Activated naive CD4-positive, alpha-beta T cell treated with anti-CD3 and anti-CD28 coated beads, Interleukin-2, amount 50 U/mL, for 24 hours (primary cell): ENCODE data around the gene KCNJ6.
"Not testable (repeated sequence)": the region's sequence is repeated elsewhere in the genome, so short reads cannot be mapped to it uniquely, and the experiment has no call there.

Experiments
- H3K27ac Mint-ChIP-seq: one replicate; pipeline ENCODE4 v1.8.0; 2021; ENCODE audit warnings: mild to moderate bottlenecking, mixed read lengths
- H3K27me3 Mint-ChIP-seq: one replicate; pipeline ENCODE4 v1.8.0; 2021; ENCODE audit warnings: mixed read lengths
- H3K36me3 Mint-ChIP-seq: one replicate; pipeline ENCODE4 v1.8.0; 2021; ENCODE audit warnings: mixed read lengths
- H3K4me1 Mint-ChIP-seq: one replicate; pipeline ENCODE4 v1.8.0; 2021; ENCODE audit warnings: mixed read lengths
- H3K4me3 Mint-ChIP-seq: one replicate; pipeline ENCODE4 v1.8.0; 2021; ENCODE audit warnings: mild to moderate bottlenecking, mixed read lengths
- H3K9me3 Mint-ChIP-seq: one replicate; pipeline ENCODE4 v1.8.0; 2021; ENCODE audit warnings: mixed read lengths

The KCNJ6 gene

GRCh38 chr21:37762606-37763005 lies 153.7 kb downstream of the KCNJ6 start:
- Mint-ChIP-seq H3K36me3 (no peaks in the 10 kb centered on the region), H3K4me3 (no peak overlapping the region), H3K4me1 (no peaks in the 10 kb centered on the region), H3K9me3 (no peaks in the 10 kb centered on the region), H3K27ac (no peak overlapping the region), H3K27me3 (peaks cover 2% of the 10 kb centered on the region)

GRCh38 chr21:37761406-37761805 lies 154.9 kb downstream of the KCNJ6 start:
- not testable (repeated sequence) for H3K9me3 Mint-ChIP-seq, H3K4me1 Mint-ChIP-seq, H3K36me3 Mint-ChIP-seq, H3K4me3 Mint-ChIP-seq, H3K27me3 Mint-ChIP-seq, H3K27ac Mint-ChIP-seq

GRCh38 chr21:37759777-37760176 lies 156.5 kb downstream of the KCNJ6 start:
- H3K9me3 Mint-ChIP-seq: no peaks in the 10 kb centered on the region
- no peak overlapping the region for H3K27ac Mint-ChIP-seq
- H3K4me3 Mint-ChIP-seq: no peak overlapping the region
- H3K27me3 Mint-ChIP-seq: peaks cover 2% of the 10 kb centered on the region
- no peaks in the 10 kb centered on the region for H3K36me3 Mint-ChIP-seq
- no peaks in the 10 kb centered on the region for H3K4me1 Mint-ChIP-seq

GRCh38 chr21:37758982-37759381 lies 157.3 kb downstream of the KCNJ6 start:
- Mint-ChIP-seq H3K27me3 (peaks cover 2% of the 10 kb centered on the region), H3K27ac (no peak overlapping the region), H3K9me3 (no peaks in the 10 kb centered on the region), H3K36me3 (no peaks in the 10 kb centered on the region), H3K4me3 (no peak overlapping the region), H3K4me1 (no peaks in the 10 kb centered on the region)

GRCh38 chr21:37757606-37758376 lies 158.5 kb downstream of the KCNJ6 start:
- Mint-ChIP-seq H3K9me3 (no peaks in the 10 kb centered on the region), H3K27me3 (peaks cover 2% of the 10 kb centered on the region), H3K4me3 (no peak overlapping the region), H3K27ac (no peak overlapping the region), H3K36me3 (no peaks in the 10 kb centered on the region), H3K4me1 (no peaks in the 10 kb centered on the region)

- H3K27me3 Mint-ChIP-seq: peaks cover 13% of the 10 kb centered on the region
- H3K9me3 Mint-ChIP-seq: no peaks in the 10 kb centered on the region
- no peak overlapping the region for H3K4me3 Mint-ChIP-seq
- H3K27ac Mint-ChIP-seq: no peak overlapping the region
- H3K4me1 Mint-ChIP-seq: no peaks in the 10 kb centered on the region
- no peaks in the 10 kb centered on the region for H3K36me3 Mint-ChIP-seq
Measured at GRCh38 chr21:37753122-37753599, 163.1 kb downstream of the KCNJ6 start.

- Mint-ChIP-seq H3K4me3 (no peak overlapping the region), H3K9me3 (no peaks in the 10 kb centered on the region), H3K27me3 (peaks cover 16% of the 10 kb centered on the region), H3K27ac (no peak overlapping the region), H3K4me1 (no peaks in the 10 kb centered on the region), H3K36me3 (no peaks in the 10 kb centered on the region)
Measured at GRCh38 chr21:37751268-37751975, 164.8 kb downstream of the KCNJ6 start.

GRCh38 chr21:37749132-37749531 lies 167.1 kb downstream of the KCNJ6 start:
- no peaks in the 10 kb centered on the region for H3K36me3 Mint-ChIP-seq
- H3K9me3 Mint-ChIP-seq: no peaks in the 10 kb centered on the region
- no peak overlapping the region for H3K4me3 Mint-ChIP-seq
- no peak overlapping the region for H3K27ac Mint-ChIP-seq
- no peaks in the 10 kb centered on the region for H3K4me1 Mint-ChIP-seq
- H3K27me3 Mint-ChIP-seq: peaks cover 17% of the 10 kb centered on the region

- H3K9me3 Mint-ChIP-seq: no peaks in the 10 kb centered on the region
- no peaks in the 10 kb centered on the region for H3K36me3 Mint-ChIP-seq
- no peak overlapping the region for H3K4me3 Mint-ChIP-seq
- H3K4me1 Mint-ChIP-seq: no peaks in the 10 kb centered on the region
- no peak overlapping the region for H3K27ac Mint-ChIP-seq
- H3K27me3 Mint-ChIP-seq: peaks cover 17% of the 10 kb centered on the region
Measured at GRCh38 chr21:37748351-37748750, 167.9 kb downstream of the KCNJ6 start.

GRCh38 chr21:37746849-37747248 lies 169.4 kb downstream of the KCNJ6 start:
- no peak overlapping the region for H3K4me3 Mint-ChIP-seq
- no peak overlapping the region for H3K27ac Mint-ChIP-seq
- no peaks in the 10 kb centered on the region for H3K36me3 Mint-ChIP-seq
- H3K27me3 Mint-ChIP-seq: peaks cover 15% of the 10 kb centered on the region
- H3K4me1 Mint-ChIP-seq: no peaks in the 10 kb centered on the region
- H3K9me3 Mint-ChIP-seq: no peaks in the 10 kb centered on the region

GRCh38 chr21:37744551-37744950 lies 171.7 kb downstream of the KCNJ6 start:
- Mint-ChIP-seq H3K4me1 (no peaks in the 10 kb centered on the region), H3K4me3 (no peak overlapping the region), H3K9me3 (no peaks in the 10 kb centered on the region), H3K36me3 (no peaks in the 10 kb centered on the region), H3K27ac (no peak overlapping the region), H3K27me3 (peaks cover 15% of the 10 kb centered on the region)

- no peaks in the 10 kb centered on the region for H3K4me1 Mint-ChIP-seq
Measured at GRCh38 chr21:37742532-37742931, 173.7 kb downstream of the KCNJ6 start.

GRCh38 chr21:37742115-37742514 lies 174.1 kb downstream of the KCNJ6 start:
- Mint-ChIP-seq H3K9me3 (no peaks in the 10 kb centered on the region), H3K36me3 (no peaks in the 10 kb centered on the region), H3K4me3 (no peak overlapping the region), H3K27me3 (peaks cover 8% of the 10 kb centered on the region), H3K4me1 (no peaks in the 10 kb centered on the region), H3K27ac (no peak overlapping the region)

More at GRCh38 chr21:37742532-37742931, 173.7 kb downstream of the KCNJ6 start:
- Mint-ChIP-seq H3K27ac (no peak overlapping the region), H3K27me3 (peaks cover 10% of the 10 kb centered on the region), H3K4me3 (no peak overlapping the region), H3K9me3 (no peaks in the 10 kb centered on the region), H3K36me3 (no peaks in the 10 kb centered on the region)

- H3K27ac Mint-ChIP-seq: no peak overlapping the region
- H3K4me1 Mint-ChIP-seq: no peaks in the 10 kb centered on the region
- H3K9me3 Mint-ChIP-seq: no peaks in the 10 kb centered on the region
- peaks cover 16% of the 10 kb centered on the region for H3K27me3 Mint-ChIP-seq
- no peaks in the 10 kb centered on the region for H3K36me3 Mint-ChIP-seq
- no peak overlapping the region for H3K4me3 Mint-ChIP-seq
Measured at GRCh38 chr21:37737996-37738395, 178.3 kb downstream of the KCNJ6 start.

GRCh38 chr21:37737507-37737906 lies 178.8 kb downstream of the KCNJ6 start:
- H3K27ac Mint-ChIP-seq: no peak overlapping the region
- H3K36me3 Mint-ChIP-seq: no peaks in the 10 kb centered on the region
- peaks cover 16% of the 10 kb centered on the region for H3K27me3 Mint-ChIP-seq
- no peak overlapping the region for H3K4me3 Mint-ChIP-seq
- H3K9me3 Mint-ChIP-seq: no peaks in the 10 kb centered on the region
- H3K4me1 Mint-ChIP-seq: no peaks in the 10 kb centered on the region

- H3K4me1 Mint-ChIP-seq: no peaks in the 10 kb centered on the region
- no peaks in the 10 kb centered on the region for H3K9me3 Mint-ChIP-seq
- no peaks in the 10 kb centered on the region for H3K36me3 Mint-ChIP-seq
- peaks cover 17% of the 10 kb centered on the region for H3K27me3 Mint-ChIP-seq
- H3K4me3 Mint-ChIP-seq: no peak overlapping the region
- H3K27ac Mint-ChIP-seq: no peak overlapping the region
Measured at GRCh38 chr21:37734846-37735245, 181.4 kb downstream of the KCNJ6 start.
